HEK293T (cell line): ENCODE measurements around the gene ENHO.

Experiments used
- BHLHE40 ChIP-seq: fragments of 450-650 bp; IDR thresholded peaks from 2 replicates; pipeline ENCODE4 v1.6.1; 2016; ENCODE audit warnings: mild to moderate bottlenecking, moderate library complexity, borderline replicate concordance
- CTBP1 ChIP-seq: fragments of 450-650 bp; IDR thresholded peaks from 2 replicates; pipeline ENCODE4 v1.6.1; 2016; ENCODE audit warnings: borderline replicate concordance
- ELF4 ChIP-seq: fragments of 450-650 bp; IDR thresholded peaks from 2 replicates; pipeline ENCODE4 v1.6.1; 2017; ENCODE audit warnings: antibody characterized with exemption
- FOXA1 ChIP-seq: fragments of 450-650 bp; IDR thresholded peaks from 2 replicates; pipeline ENCODE4 v1.6.1; 2016; ENCODE audit warnings: mild to moderate bottlenecking
- FOXK2 ChIP-seq: fragments of 450-650 bp; IDR thresholded peaks from 2 replicates; pipeline ENCODE4 v1.6.1; 2016; ENCODE audit warnings: mild to moderate bottlenecking
- FOXM1 ChIP-seq: fragments of 450-650 bp; IDR thresholded peaks from 2 replicates; pipeline ENCODE4 v1.6.1; 2017; ENCODE audit warnings: mild to moderate bottlenecking, borderline replicate concordance
- HDGF ChIP-seq: fragments of 450-650 bp; IDR thresholded peaks from 2 replicates; pipeline ENCODE4 v1.6.1; 2017; ENCODE audit warnings: antibody characterized with exemption, borderline replicate concordance
- L3MBTL2 ChIP-seq: fragments of 450-650 bp; conservative IDR thresholded peaks from 2 replicates; pipeline ENCODE4 v1.6.1; 2016; ENCODE audit warnings: mild to moderate bottlenecking
- LEF1 ChIP-seq: fragments of 450-650 bp; IDR thresholded peaks from 2 replicates; pipeline ENCODE4 v1.6.1; 2017; ENCODE audit warnings: mild to moderate bottlenecking, borderline replicate concordance
- NFRKB ChIP-seq: fragments of 450-650 bp; IDR thresholded peaks from 2 replicates; pipeline ENCODE4 v1.6.1; 2016; ENCODE audit warnings: mild to moderate bottlenecking, moderate library complexity
- SP1 ChIP-seq: fragments of 450-650 bp; IDR thresholded peaks from 2 replicates; pipeline ENCODE4 v1.6.1; 2017
- SUZ12 ChIP-seq: fragments of 450-650 bp; IDR thresholded peaks from 2 replicates; pipeline ENCODE4 v1.6.1; 2016; ENCODE audit warnings: mild to moderate bottlenecking
- ZNF384 ChIP-seq: fragments of 450-650 bp; IDR thresholded peaks from 2 replicates; pipeline ENCODE4 v1.6.1; 2016
- TF ChIP-seq, protein P1 (sequence below): fragments of 450-650 bp; IDR thresholded peaks from 2 replicates; pipeline ENCODE4 v1.6.1; 2016

DNA sequence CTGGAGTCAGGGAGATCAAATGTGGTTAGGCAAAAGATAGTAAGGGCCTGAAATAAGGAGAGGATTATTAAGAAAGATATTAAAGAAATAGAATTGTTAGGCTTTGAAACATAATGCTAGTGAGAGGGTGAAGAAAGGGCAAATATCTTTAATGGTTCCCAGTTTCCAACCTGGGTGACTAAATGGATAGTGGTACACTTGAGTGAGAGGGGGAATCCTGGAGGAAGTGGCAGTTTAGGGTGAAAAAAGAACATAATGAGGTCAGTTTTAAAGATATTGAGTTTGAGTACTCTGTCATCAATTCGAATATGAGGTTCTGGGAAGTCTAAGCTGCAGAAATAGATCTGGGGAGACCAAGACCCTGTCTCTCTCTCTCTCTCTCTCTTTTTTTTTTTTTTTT is 45.2 kb downstream of the ENHO start:
- TF ChIP-seq LEF1, result no peak
- TF ChIP-seq HDGF, result no peak
- no peak for TF ChIP-seq BHLHE40
- TF ChIP-seq FOXM1, result no peak
- TF ChIP-seq SUZ12, result no peak
- no peak for TF ChIP-seq FOXK2
- no peak for TF ChIP-seq ELF4
- no peak for TF ChIP-seq ZNF384
- TF ChIP-seq, protein P1, sequence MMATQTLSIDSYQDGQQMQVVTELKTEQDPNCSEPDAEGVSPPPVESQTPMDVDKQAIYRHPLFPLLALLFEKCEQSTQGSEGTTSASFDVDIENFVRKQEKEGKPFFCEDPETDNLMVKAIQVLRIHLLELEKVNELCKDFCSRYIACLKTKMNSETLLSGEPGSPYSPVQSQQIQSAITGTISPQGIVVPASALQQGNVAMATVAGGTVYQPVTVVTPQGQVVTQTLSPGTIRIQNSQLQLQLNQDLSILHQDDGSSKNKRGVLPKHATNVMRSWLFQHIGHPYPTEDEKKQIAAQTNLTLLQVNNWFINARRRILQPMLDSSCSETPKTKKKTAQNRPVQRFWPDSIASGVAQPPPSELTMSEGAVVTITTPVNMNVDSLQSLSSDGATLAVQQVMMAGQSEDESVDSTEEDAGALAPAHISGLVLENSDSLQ, result no peak
- no peak for TF ChIP-seq L3MBTL2
- no peak for TF ChIP-seq SP1
- no peak for TF ChIP-seq NFRKB
- TF ChIP-seq CTBP1, result no peak
- no peak for TF ChIP-seq FOXA1
